ENCODE data around the gene CHCHD6. TPM values are rescaled to one million over a fixed set of nuclear protein-coding genes. Genes with fewer than 3 reads are reported as not detected.

Gene CHCHD6
- total RNA-seq, 1 experiment from 2014 or later = 47.7 TPM

GRCh38 chr3:127000761-127001160 is 296.7 kb downstream of the CHCHD6 start:
- H3K4me2 ChIP-seq = no peak overlapping the region
- H3K9me3 ChIP-seq (ENCODE audit: insufficient read depth, low read depth) = no peaks in the 10 kb centered on the region
- no peak overlapping the region for H3K4me3 ChIP-seq
- intact Hi-C loops (cut with micrococcal nuclease; ENCODE audit: unreplicated experiment) = no loop called here
- ChIA-PET CTCF (no interaction called here), POLR2A (ENCODE audit: unreplicated experiment) (no interaction called here)
- no peaks in the 10 kb centered on the region for H3F3A ChIP-seq (ENCODE audit: insufficient read depth, low read depth)
- TF ChIP-seq CTCF (conservative IDR thresholded peaks at IDR 0.05) = no peak
- TF ChIP-seq EZH2 (IDR thresholded peaks at IDR 0.05; ENCODE audit: low read depth) = no peak
- DNase-seq = no peak
- H3K36me3 ChIP-seq (ENCODE audit: low read depth) = no peaks in the 10 kb centered on the region
- BruUV-seq (replicated peaks) = no TSS peak
- peaks cover 14% of the 10 kb centered on the region; the same call in 1 of the 2 replicates for H3K4me1 ChIP-seq (replicated peaks; ENCODE audit: insufficient read depth)
- H4K20me1 ChIP-seq (ENCODE audit: insufficient read depth) = peaks cover 56% of the 10 kb centered on the region
- H3K27me3 ChIP-seq (ENCODE audit: insufficient read depth, low read depth) = no peaks in the 10 kb centered on the region
- no peaks in the 10 kb centered on the region for H3K9me2 ChIP-seq (ENCODE audit: insufficient read depth)
- H3K79me2 ChIP-seq (ENCODE audit: low read depth) = no peaks in the 10 kb centered on the region
- H2AFZ ChIP-seq = no peak overlapping the region
- H3K27ac ChIP-seq = no peak overlapping the region

- BruUV-seq (replicated peaks) = no TSS peak
- Histone ChIP-seq H3K79me2 (ENCODE audit: low read depth) (no peaks in the 10 kb centered on the region), H3K27ac (no peak overlapping the region), H3K4me2 (no peak overlapping the region), H3K4me1 (replicated peaks; ENCODE audit: insufficient read depth) (peaks cover 20% of the 10 kb centered on the region; the same call in 1 of the 2 replicates), H3K4me3 (no peak overlapping the region), H3K27me3 (ENCODE audit: insufficient read depth, low read depth) (no peaks in the 10 kb centered on the region), H3F3A (ENCODE audit: insufficient read depth, low read depth) (no peaks in the 10 kb centered on the region), H3K36me3 (ENCODE audit: low read depth) (no peaks in the 10 kb centered on the region), H2AFZ (no peak overlapping the region), H3K9me2 (ENCODE audit: insufficient read depth) (no peaks in the 10 kb centered on the region), H4K20me1 (ENCODE audit: insufficient read depth) (peaks cover 52% of the 10 kb centered on the region), H3K9me3 (ENCODE audit: insufficient read depth, low read depth) (no peaks in the 10 kb centered on the region)
- TF ChIP-seq EZH2 (IDR thresholded peaks at IDR 0.05; ENCODE audit: low read depth) (no peak), CTCF (conservative IDR thresholded peaks at IDR 0.05) (no peak)
- POLR2A ChIA-PET (ENCODE audit: unreplicated experiment) = no interaction called here
- intact Hi-C loops (cut with micrococcal nuclease; ENCODE audit: unreplicated experiment) = no loop called here
- CTCF ChIA-PET = no interaction called here
- no peak for DNase-seq
Measured at GRCh38 chr3:127001486-127002194, 297.6 kb downstream of the CHCHD6 start.

GRCh38 chr3:127002195-127003174 is 298.4 kb downstream of the CHCHD6 start:
- Histone ChIP-seq H3K79me2 (ENCODE audit: low read depth) (no peaks in the 10 kb centered on the region), H3K9me3 (ENCODE audit: insufficient read depth, low read depth) (no peaks in the 10 kb centered on the region), H3K27ac (no peak overlapping the region), H3K4me3 (no peak overlapping the region), H3K9me2 (ENCODE audit: insufficient read depth) (no peaks in the 10 kb centered on the region), H3K4me1 (replicated peaks; ENCODE audit: insufficient read depth) (peaks cover 21% of the 10 kb centered on the region; the same call in 1 of the 2 replicates), H3K36me3 (ENCODE audit: low read depth) (no peaks in the 10 kb centered on the region), H3F3A (ENCODE audit: insufficient read depth, low read depth) (no peaks in the 10 kb centered on the region), H2AFZ (no peak overlapping the region), H4K20me1 (ENCODE audit: insufficient read depth) (peaks cover 50% of the 10 kb centered on the region), H3K27me3 (ENCODE audit: insufficient read depth, low read depth) (no peaks in the 10 kb centered on the region), H3K4me2 (no peak overlapping the region)
- intact Hi-C loops (cut with micrococcal nuclease; ENCODE audit: unreplicated experiment) = no loop called here
- BruUV-seq (replicated peaks) = no TSS peak
- no peak for DNase-seq
- CTCF ChIA-PET = no interaction called here
- POLR2A ChIA-PET (ENCODE audit: unreplicated experiment) = no interaction called here
- TF ChIP-seq EZH2 (IDR thresholded peaks at IDR 0.05; ENCODE audit: low read depth) (no peak), CTCF (conservative IDR thresholded peaks at IDR 0.05) (no peak)

Measured in PC-9 (cell line).